BLaER1 (cell line): ENCODE results near the gene MAP2K6.
A peak's percentile ranks its signal among the peaks of the same experiment; 100 is the strongest.

ENCODE experiments used
- H3K27ac ChIP-seq: shearing (Covaris generic); formaldehyde crosslinking; 2 replicates; pipeline ENCODE4 v1.8.1; 2022
- H3K27me3 ChIP-seq: shearing (Covaris generic); formaldehyde crosslinking; 2 replicates; pipeline ENCODE4 v1.8.1; 2022
- H3K36me3 ChIP-seq: shearing (Covaris generic); formaldehyde crosslinking; 2 replicates; pipeline ENCODE4 v1.8.1; 2022
- H3K4me1 ChIP-seq: shearing (Covaris generic); formaldehyde crosslinking; 2 replicates; pipeline ENCODE4 v1.8.1; 2022
- H3K4me2 ChIP-seq: shearing (Covaris generic); formaldehyde crosslinking; 2 replicates; pipeline ENCODE4 v1.8.1; 2022
- H3K4me3 ChIP-seq: shearing (Covaris generic); formaldehyde crosslinking; 2 replicates; pipeline ENCODE4 v1.8.1; 2022
- H3K9ac ChIP-seq: shearing (Covaris generic); formaldehyde crosslinking; 2 replicates; pipeline ENCODE4 v1.8.1; 2022
- H3K9me3 ChIP-seq: shearing (Covaris generic); formaldehyde crosslinking; 2 replicates; pipeline ENCODE4 v1.8.1; 2022
- H4K20me1 ChIP-seq: shearing (Covaris generic); formaldehyde crosslinking; 2 replicates; pipeline ENCODE4 v1.8.1; 2022
- Cebpa-rat ChIP-seq: shearing (Covaris generic); IDR thresholded peaks from 2 replicates; pipeline ENCODE4 v1.8.1; 2022

The MAP2K6 gene

DNA sequence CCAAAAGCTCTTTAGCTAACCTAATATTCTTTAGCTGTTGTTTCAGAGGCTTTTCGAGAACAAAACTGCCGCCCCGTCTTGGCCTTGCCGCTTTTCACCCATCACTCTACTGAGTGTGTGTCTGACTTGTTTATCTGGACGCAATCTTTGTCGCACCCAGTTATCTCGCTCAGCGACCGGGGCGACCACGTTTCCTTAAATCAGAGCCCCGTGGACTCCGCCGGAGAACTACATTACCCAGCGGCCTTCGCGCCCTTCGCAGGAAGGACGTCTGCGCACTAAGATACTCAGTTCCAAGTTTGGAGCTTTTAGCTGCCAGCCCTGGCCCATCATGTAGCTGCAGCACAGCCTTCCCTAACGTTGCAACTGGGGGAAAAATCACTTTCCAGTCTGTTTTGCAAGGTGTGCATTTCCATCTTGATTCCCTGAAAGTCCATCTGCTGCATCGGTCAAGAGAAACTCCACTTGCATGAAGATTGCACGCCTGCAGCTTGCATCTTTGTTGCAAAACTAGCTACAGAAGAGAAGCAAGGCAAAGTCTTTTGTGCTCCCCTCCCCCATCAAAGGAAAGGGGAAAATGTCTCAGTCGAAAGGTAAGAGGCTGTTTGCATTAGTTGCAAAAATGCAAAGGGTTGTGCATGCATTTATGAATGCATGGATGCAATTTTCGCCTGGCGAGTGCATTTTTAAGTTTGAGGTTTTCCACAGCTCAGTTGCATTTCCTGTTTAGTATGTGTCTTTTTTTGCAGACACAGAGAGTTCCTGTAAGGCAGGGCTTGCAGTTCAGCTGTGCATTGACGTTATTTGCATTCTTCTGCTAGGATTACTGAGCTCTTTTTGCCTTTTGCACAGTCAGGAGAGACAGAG, at the start of gene MAP2K6:
MAP2K6 (plus strand) TSS at position 290 of the 867 bp plus-strand sequence; CDS start at position 578, 288 bp downstream.
- peak within 1 kb of the TSS; percentile 60 for H3K27ac ChIP-seq
- TF ChIP-seq Cebpa-rat, result no peak
- no peaks in the 10 kb centered on the region for H3K27me3 ChIP-seq
- no peaks in the 10 kb centered on the region for H3K36me3 ChIP-seq
- H3K9ac ChIP-seq, result peak within 1 kb of the TSS; percentile 72
- no peaks in the 10 kb centered on the region for H3K9me3 ChIP-seq
- no peaks in the 10 kb centered on the region for H4K20me1 ChIP-seq
- peak within 1 kb of the TSS; percentile 67 for H3K4me3 ChIP-seq
- peak within 1 kb of the TSS; percentile 81 for H3K4me2 ChIP-seq
- peaks cover 29% of the 10 kb centered on the region for H3K4me1 ChIP-seq

DNA sequence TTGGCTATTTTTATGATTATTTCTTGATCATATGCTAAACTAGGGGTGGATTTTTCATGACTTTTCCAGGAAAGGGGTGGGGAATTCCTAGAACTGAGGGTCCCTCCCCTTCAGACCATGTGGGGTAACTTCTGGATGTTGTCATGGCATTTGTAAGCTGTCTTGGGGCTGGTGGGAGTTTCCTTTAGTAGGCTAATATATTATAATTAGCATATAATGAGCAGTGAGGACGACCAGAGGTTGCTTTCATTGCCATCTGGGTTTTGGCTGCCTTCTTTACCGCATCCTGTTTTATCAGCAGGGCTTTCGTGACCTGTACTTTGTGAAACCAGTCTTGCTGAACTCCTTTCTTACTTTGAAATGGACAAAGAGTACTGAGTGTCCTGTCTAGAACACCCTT, 47.2 kb upstream of the MAP2K6 start:
- Histone ChIP-seq H4K20me1 (no peaks in the 10 kb centered on the region), H3K27me3 (no peaks in the 10 kb centered on the region), H3K9me3 (no peaks in the 10 kb centered on the region), H3K27ac (no peak overlapping the region), H3K4me3 (no peak overlapping the region), H3K9ac (no peak overlapping the region), H3K36me3 (no peaks in the 10 kb centered on the region), H3K4me2 (0 out of 2 replicates have a peak overlapping the region, but pooled peaks have one; percentile 10), H3K4me1 (no peaks in the 10 kb centered on the region; the same call in 1 of the 2 replicates)
- no peak for TF ChIP-seq Cebpa-rat

DNA sequence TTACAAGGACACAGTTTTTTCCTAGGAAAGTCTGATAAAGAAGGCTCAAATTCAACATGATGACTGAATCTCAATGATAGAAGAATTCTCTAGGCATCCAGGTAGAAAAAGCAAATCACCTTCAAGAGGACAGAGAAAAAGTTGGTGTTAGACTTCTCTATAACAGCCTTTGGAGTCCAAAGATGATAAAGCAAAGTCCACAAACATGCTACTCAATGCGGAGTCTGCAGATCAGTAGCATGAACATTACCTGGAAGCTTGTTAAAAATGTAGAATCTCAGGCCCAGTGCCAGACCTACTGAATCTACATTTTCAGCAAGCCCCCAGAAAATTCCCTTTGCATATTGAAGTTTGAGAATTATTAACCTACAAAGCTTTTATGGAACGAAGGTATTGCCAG, 41.4 kb upstream of the MAP2K6 start:
- H3K9ac ChIP-seq, result no peak overlapping the region
- no peaks in the 10 kb centered on the region for H4K20me1 ChIP-seq
- no peaks in the 10 kb centered on the region for H3K36me3 ChIP-seq
- no peak overlapping the region for H3K4me3 ChIP-seq
- no peak overlapping the region for H3K4me2 ChIP-seq
- H3K4me1 ChIP-seq, result peaks cover 20% of the 10 kb centered on the region
- no peaks in the 10 kb centered on the region for H3K9me3 ChIP-seq
- no peak overlapping the region for H3K27ac ChIP-seq
- TF ChIP-seq Cebpa-rat, result no peak
- no peaks in the 10 kb centered on the region for H3K27me3 ChIP-seq

DNA sequence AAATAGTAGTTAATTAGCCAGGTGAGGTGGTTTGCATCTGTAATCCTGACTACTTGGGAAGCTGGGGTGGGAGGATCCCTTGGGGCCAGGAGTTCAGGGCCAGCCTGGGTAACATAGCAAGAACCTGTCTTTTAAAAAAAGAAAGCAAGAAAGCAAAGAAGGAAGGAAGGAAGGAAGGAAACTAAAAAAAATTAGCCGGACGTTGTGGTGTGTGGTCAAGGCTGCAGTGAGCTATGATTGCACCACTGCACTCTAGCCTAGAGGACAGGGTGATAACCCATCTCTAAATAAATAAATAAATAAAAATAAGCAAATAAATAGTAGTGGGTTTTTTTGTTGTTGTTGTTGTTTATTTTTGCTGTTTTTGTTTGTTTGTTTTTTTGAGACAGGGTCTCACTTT, 39.3 kb upstream of the MAP2K6 start:
- peak overlapping the region; percentile 67 for H3K4me2 ChIP-seq
- H3K9ac ChIP-seq, result no peak overlapping the region
- peak overlapping the region; percentile 3; the same call in 1 of the 2 replicates for H3K4me3 ChIP-seq
- peak overlapping the region; percentile 53; the same call in 1 of the 2 replicates for H3K27ac ChIP-seq
- no peaks in the 10 kb centered on the region for H3K36me3 ChIP-seq
- H4K20me1 ChIP-seq, result no peaks in the 10 kb centered on the region
- peaks cover 20% of the 10 kb centered on the region for H3K4me1 ChIP-seq
- H3K27me3 ChIP-seq, result no peaks in the 10 kb centered on the region
- peaks cover 4% of the 10 kb centered on the region; the same call in 1 of the 2 replicates for H3K9me3 ChIP-seq
- TF ChIP-seq Cebpa-rat, result peak; percentile 28; the same call in 1 of the 2 replicates

DNA sequence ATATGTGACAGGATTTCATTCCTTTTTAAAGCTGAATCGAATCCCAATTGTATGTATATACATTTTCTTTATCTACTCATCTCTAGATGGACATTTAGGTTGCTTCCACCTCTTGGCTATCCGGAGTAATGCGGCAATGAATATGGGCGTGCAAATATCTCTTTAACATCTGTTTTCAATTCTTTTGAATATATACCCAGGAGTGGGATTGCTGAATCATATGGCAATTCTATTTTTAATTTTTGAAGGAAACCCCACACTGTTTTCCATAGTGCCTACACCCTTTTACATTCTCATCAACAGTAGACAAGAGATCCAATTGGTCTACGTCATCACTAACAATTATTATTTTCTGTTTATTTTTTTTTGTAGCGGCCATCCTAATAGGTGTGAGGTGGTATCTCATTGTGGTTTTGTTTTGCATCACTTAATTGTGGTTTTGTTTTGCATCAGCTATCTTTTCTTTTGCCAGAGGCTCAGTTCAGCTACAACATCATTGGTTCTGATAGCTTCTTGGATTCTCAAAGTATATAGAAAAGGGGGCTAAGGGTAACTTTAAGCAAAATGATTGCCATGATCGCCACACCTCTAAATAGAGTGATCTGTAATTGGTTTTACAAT, 25.6 kb upstream of the MAP2K6 start:
- peaks cover 14% of the 10 kb centered on the region; the same call in 1 of the 2 replicates for H3K4me1 ChIP-seq
- no peaks in the 10 kb centered on the region for H3K36me3 ChIP-seq
- no peak for TF ChIP-seq Cebpa-rat
- no peak overlapping the region for H3K4me3 ChIP-seq
- H3K9me3 ChIP-seq, result no peaks in the 10 kb centered on the region; the same call in 1 of the 2 replicates
- H4K20me1 ChIP-seq, result no peaks in the 10 kb centered on the region
- H3K4me2 ChIP-seq, result no peak overlapping the region
- H3K27ac ChIP-seq, result no peak overlapping the region
- no peak overlapping the region for H3K9ac ChIP-seq
- H3K27me3 ChIP-seq, result no peaks in the 10 kb centered on the region

DNA sequence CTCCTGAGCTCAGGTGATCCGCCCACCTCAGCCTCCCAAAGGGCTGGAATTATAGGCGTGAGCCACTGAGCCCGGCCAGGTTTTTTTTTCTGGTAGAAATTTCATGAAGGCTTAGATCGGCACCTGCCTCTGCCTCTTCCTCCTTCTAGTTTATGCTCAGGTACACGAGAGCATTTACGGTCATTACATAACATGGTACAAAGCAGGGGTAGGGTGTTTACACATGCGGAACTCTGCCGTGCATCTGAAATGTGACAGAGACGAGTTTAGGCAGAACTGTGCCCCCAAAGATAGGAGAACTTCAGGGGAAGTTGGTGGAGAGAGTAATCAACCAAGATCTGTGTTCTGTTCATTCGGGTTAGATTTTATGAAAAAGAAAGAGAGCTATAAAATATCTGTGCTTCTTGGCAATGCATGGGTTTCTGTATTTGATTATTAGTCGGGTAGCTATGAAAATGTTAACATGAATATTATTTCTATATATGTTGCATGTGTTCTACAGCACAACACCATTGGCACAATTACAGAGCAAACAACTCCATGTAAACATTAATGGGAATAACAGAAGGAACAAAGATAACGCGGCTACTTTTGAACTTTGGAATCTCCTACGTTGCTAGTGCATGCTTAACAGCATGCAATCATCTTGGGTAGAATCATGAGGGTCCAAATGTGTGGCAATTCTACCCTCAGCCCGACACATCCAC, 23.5 kb upstream of the MAP2K6 start:
- Histone ChIP-seq H3K4me2 (no peak overlapping the region), H3K27me3 (no peaks in the 10 kb centered on the region), H4K20me1 (no peaks in the 10 kb centered on the region), H3K4me3 (no peak overlapping the region), H3K27ac (no peak overlapping the region), H3K9ac (no peak overlapping the region), H3K4me1 (peaks cover 14% of the 10 kb centered on the region; the same call in 1 of the 2 replicates), H3K9me3 (no peaks in the 10 kb centered on the region; the same call in 1 of the 2 replicates), H3K36me3 (no peaks in the 10 kb centered on the region)
- no peak for TF ChIP-seq Cebpa-rat

DNA sequence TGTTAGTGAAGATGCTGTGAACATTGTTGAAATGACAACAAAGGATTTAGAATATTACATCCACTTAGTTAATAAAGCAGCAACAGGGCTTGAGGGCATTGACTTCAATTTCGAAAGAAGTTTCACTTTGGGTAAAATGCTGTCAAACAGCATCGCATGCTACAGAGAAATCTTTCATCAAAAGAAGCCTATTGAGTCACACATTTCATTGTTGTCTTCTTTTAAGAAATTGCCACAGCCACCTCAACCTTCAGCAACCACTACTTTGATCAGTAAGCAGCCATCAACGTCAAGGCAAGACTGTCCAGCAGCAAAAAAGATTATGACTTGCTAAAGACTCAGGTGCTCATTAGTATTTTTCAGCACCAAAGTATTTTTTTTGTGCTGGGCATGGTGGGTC, 13.2 kb upstream of the MAP2K6 start:
- Histone ChIP-seq H3K4me3 (no peak overlapping the region), H3K9me3 (peaks cover 19% of the 10 kb centered on the region), H3K4me1 (no peaks in the 10 kb centered on the region), H3K4me2 (no peak overlapping the region), H3K36me3 (no peaks in the 10 kb centered on the region), H4K20me1 (no peaks in the 10 kb centered on the region), H3K27ac (no peak overlapping the region), H3K9ac (no peak overlapping the region), H3K27me3 (no peaks in the 10 kb centered on the region)
- TF ChIP-seq Cebpa-rat, result no peak

DNA sequence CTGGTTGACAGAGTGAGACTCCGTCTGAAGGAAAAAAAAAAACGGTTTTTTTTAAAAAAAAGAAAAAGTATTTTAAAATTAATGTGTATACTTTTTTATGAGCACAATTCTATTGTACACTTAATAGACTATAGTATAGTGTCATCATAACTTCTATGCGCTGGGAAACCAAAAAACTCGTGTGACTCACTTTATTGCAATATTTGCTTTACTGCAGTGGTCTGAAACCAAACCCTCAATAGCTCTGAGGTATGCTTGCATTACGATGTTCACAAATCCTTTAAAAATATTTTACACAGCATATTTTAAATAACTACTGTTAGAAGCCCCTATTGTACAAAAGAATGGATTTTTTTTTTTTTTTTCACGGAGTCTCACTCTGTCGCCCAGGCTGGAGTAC, 12.4 kb upstream of the MAP2K6 start:
- no peaks in the 10 kb centered on the region for H3K4me1 ChIP-seq
- no peaks in the 10 kb centered on the region for H3K27me3 ChIP-seq
- no peak overlapping the region for H3K27ac ChIP-seq
- no peak overlapping the region for H3K4me2 ChIP-seq
- H3K9ac ChIP-seq, result no peak overlapping the region
- H3K9me3 ChIP-seq, result peaks cover 19% of the 10 kb centered on the region
- H3K36me3 ChIP-seq, result no peaks in the 10 kb centered on the region
- TF ChIP-seq Cebpa-rat, result no peak
- H4K20me1 ChIP-seq, result no peaks in the 10 kb centered on the region
- H3K4me3 ChIP-seq, result no peak overlapping the region

DNA sequence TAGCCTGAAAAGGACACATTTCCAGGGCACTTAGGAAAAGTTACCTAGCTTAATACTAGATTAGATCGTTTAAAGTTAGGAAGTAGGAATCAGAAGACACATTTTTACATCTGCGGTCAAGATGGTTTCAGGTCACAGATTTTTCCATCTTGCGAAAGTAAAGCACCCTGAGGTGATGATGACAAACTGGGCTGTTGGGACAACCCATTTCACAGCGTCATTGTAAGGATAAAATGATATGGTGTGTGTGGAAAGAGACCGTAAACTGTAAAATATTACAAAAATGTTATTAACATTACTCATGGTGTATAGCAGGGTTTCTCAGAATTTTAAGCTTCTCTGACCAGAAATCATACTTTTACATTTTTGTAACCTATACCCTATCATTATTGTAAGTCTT, 10.1 kb upstream of the MAP2K6 start:
- no peak for TF ChIP-seq Cebpa-rat
- peaks cover 16% of the 10 kb centered on the region for H3K9me3 ChIP-seq
- H3K27ac ChIP-seq, result no peak overlapping the region
- no peaks in the 10 kb centered on the region for H3K36me3 ChIP-seq
- H4K20me1 ChIP-seq, result no peaks in the 10 kb centered on the region
- H3K4me3 ChIP-seq, result no peak overlapping the region
- H3K27me3 ChIP-seq, result no peaks in the 10 kb centered on the region
- H3K4me2 ChIP-seq, result no peak overlapping the region
- no peak overlapping the region for H3K9ac ChIP-seq
- H3K4me1 ChIP-seq, result no peaks in the 10 kb centered on the region
